ENCODE measurements around the gene SYNPO2L.

GRCh38 chr10:73609116-73609515 is 46.7 kb downstream of the SYNPO2L start:
- TF ChIP-seq, protein P1, sequence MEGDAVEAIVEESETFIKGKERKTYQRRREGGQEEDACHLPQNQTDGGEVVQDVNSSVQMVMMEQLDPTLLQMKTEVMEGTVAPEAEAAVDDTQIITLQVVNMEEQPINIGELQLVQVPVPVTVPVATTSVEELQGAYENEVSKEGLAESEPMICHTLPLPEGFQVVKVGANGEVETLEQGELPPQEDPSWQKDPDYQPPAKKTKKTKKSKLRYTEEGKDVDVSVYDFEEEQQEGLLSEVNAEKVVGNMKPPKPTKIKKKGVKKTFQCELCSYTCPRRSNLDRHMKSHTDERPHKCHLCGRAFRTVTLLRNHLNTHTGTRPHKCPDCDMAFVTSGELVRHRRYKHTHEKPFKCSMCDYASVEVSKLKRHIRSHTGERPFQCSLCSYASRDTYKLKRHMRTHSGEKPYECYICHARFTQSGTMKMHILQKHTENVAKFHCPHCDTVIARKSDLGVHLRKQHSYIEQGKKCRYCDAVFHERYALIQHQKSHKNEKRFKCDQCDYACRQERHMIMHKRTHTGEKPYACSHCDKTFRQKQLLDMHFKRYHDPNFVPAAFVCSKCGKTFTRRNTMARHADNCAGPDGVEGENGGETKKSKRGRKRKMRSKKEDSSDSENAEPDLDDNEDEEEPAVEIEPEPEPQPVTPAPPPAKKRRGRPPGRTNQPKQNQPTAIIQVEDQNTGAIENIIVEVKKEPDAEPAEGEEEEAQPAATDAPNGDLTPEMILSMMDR (IDR thresholded peaks at IDR 0.05; ENCODE audit: poor library complexity) = no peak
- no peak for TF ChIP-seq EZH2 (IDR thresholded peaks at IDR 0.05; ENCODE audit: borderline replicate concordance)

Data from hepatocyte (in vitro differentiated cells).